ENCODE data around the gene SPATA9. TPM values are rescaled to one million over a fixed set of nuclear protein-coding genes. Genes with fewer than 3 reads are reported as not detected.

The SPATA9 gene
- total RNA-seq, 1 donor from 2014 or later = not detected

DNA sequence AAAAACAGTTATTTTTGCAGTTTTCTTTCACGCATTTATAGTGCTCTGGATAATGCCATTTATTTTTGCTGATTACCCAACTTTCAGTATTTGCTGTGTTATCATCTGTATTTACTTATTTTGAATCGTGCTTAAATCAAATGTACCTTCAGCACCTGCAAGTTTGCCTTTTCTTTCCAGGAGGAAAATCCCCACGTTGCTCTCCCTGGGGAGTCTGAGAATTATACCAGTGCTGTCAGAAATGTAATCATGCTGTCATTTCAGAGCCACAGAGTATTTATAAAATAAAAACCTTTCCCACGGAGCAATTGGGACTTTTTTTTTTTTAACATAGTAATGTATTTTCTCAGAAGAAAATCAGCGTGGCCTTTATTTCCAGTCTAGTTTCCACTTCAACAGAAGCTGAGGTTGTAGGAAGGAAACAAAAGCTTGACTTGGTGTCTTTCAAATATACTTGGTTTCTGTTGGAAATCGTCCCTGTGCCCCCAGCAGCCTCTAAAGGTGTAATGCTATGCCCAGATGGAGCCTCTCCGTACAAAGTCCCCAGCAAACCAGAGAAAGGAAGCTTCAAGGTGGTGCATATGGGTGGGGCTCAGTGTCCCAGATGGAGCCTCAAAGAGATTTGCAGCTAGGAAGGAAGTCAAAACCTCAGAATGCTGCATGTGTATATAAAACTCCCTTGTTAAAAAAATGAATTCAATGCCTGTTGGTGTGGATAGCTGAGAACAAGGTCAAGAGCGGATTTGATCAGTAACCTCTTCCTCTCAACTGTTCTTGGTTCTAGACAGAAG is 60.8 kb downstream of the SPATA9 start:
- TF ChIP-seq, protein P1, sequence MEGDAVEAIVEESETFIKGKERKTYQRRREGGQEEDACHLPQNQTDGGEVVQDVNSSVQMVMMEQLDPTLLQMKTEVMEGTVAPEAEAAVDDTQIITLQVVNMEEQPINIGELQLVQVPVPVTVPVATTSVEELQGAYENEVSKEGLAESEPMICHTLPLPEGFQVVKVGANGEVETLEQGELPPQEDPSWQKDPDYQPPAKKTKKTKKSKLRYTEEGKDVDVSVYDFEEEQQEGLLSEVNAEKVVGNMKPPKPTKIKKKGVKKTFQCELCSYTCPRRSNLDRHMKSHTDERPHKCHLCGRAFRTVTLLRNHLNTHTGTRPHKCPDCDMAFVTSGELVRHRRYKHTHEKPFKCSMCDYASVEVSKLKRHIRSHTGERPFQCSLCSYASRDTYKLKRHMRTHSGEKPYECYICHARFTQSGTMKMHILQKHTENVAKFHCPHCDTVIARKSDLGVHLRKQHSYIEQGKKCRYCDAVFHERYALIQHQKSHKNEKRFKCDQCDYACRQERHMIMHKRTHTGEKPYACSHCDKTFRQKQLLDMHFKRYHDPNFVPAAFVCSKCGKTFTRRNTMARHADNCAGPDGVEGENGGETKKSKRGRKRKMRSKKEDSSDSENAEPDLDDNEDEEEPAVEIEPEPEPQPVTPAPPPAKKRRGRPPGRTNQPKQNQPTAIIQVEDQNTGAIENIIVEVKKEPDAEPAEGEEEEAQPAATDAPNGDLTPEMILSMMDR (IDR thresholded peaks at IDR 0.05; ENCODE audit: insufficient read depth, low read length, severe bottlenecking) = no peak
- no peak overlapping the region for H3K4me3 ChIP-seq (ENCODE audit: low read depth, low read length)
- FAIRE-seq = no peak
- no peaks in the 10 kb centered on the region for H3K27me3 ChIP-seq (ENCODE audit: control insufficient read depth, insufficient read depth, low read length)
- no peaks in the 10 kb centered on the region for H3K36me3 ChIP-seq (ENCODE audit: control insufficient read depth, insufficient read depth, low read length)
- no peak for DNase-seq (ENCODE audit: low read depth)

GRCh38 chr5:95620870-95621838 is 61.6 kb downstream of the SPATA9 start:
- TF ChIP-seq, protein P1 (IDR thresholded peaks at IDR 0.05; ENCODE audit: insufficient read depth, low read length, severe bottlenecking) = no peak
- DNase-seq (ENCODE audit: low read depth) (no peak), FAIRE-seq (no peak)
- Histone ChIP-seq H3K27me3 (ENCODE audit: control insufficient read depth, insufficient read depth, low read length) (no peaks in the 10 kb centered on the region), H3K4me3 (ENCODE audit: low read depth, low read length) (peak overlapping the region; percentile 48), H3K36me3 (ENCODE audit: control insufficient read depth, insufficient read depth, low read length) (no peaks in the 10 kb centered on the region)

DNA sequence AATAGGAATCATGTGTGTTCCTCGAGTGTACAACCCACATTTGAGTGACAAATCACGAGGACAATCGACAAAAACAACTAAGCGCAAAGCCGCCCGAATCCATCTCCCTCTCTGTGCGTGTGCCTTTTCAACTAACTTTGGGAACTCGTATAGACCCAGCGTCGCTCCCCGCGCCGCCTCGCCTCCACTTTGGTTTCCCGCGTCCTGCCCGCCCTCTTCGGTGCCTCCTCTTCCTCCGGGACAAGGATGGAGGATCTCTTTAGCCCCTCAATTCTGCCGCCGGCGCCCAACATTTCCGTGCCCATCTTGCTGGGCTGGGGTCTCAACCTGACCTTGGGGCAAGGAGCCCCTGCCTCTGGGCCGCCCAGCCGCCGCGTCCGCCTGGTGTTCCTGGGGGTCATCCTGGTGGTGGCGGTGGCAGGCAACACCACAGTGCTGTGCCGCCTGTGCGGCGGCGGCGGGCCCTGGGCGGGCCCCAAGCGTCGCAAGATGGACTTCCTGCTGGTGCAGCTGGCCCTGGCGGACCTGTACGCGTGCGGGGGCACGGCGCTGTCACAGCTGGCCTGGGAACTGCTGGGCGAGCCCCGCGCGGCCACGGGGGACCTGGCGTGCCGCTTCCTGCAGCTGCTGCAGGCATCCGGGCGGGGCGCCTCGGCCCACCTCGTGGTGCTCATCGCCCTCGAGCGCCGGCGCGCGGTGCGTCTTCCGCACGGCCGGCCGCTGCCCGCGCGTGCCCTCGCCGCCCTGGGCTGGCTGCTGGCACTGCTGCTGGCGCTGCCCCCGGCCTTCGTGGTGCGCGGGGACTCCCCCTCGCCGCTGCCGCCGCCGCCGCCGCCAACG is 62.5 kb downstream of the SPATA9 start, which contains the start of gene GPR150:
TSS of gene GPR150 (plus strand) at position 58 of the 840 bp plus-strand sequence. CDS start at position 247, 189 bp downstream.
- TF ChIP-seq, protein P1 (IDR thresholded peaks at IDR 0.05; ENCODE audit: insufficient read depth, low read length, severe bottlenecking) = no peak
- no peak for FAIRE-seq
- H3K4me3 ChIP-seq (ENCODE audit: low read depth, low read length) = peak within 1 kb of the TSS; percentile 48
- H3K36me3 ChIP-seq (ENCODE audit: control insufficient read depth, insufficient read depth, low read length) = no peaks in the 10 kb centered on the region
- no peaks in the 10 kb centered on the region for H3K27me3 ChIP-seq (ENCODE audit: control insufficient read depth, insufficient read depth, low read length)
- DNase-seq (ENCODE audit: low read depth) = no peak

GRCh38 chr5:95619514-95620029 is 63.2 kb downstream of the SPATA9 start:
- no peak for FAIRE-seq
- Histone ChIP-seq H3K36me3 (ENCODE audit: control insufficient read depth, insufficient read depth, low read length) (no peaks in the 10 kb centered on the region), H3K27me3 (ENCODE audit: control insufficient read depth, insufficient read depth, low read length) (no peaks in the 10 kb centered on the region), H3K4me3 (ENCODE audit: low read depth, low read length) (peak overlapping the region; percentile 48)
- DNase-seq (ENCODE audit: low read depth) = no peak
- TF ChIP-seq, protein P1 (IDR thresholded peaks at IDR 0.05; ENCODE audit: insufficient read depth, low read length, severe bottlenecking) = no peak

DNA sequence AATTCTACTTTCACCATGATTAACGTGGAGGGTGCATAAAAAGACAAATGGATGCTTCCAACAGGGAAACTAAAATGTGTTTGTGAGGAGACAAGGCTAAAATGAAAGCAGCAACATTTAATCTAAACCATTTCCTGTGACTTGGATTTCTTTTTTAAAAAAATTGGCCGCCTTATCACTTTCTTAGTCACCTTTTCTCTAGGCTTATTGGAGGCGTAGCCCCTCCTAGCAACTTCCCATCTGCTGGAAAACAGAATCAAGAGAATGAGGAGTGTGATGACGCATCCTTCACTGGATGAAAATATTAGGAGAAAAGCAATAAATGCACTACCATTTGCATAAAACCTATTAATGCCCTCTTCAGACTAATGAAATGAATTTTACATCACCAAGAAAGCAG is 63.7 kb downstream of the SPATA9 start:
- Histone ChIP-seq H3K4me3 (ENCODE audit: low read depth, low read length) (no peak overlapping the region), H3K27me3 (ENCODE audit: control insufficient read depth, insufficient read depth, low read length) (no peaks in the 10 kb centered on the region), H3K36me3 (ENCODE audit: control insufficient read depth, insufficient read depth, low read length) (no peaks in the 10 kb centered on the region)
- TF ChIP-seq, protein P1 (IDR thresholded peaks at IDR 0.05; ENCODE audit: insufficient read depth, low read length, severe bottlenecking) = no peak
- no peak for FAIRE-seq
- peak; percentile 37 for DNase-seq (ENCODE audit: low read depth)
